Endothelial cell (in vitro differentiated cells): ENCODE measurements around the gene FREM1. TPM values are rescaled to one million over a fixed set of nuclear protein-coding genes. Genes with fewer than 3 reads are reported as not detected.
A peak's percentile ranks its signal among the peaks of the same experiment; 100 is the strongest.

Experiments used
- DNase-seq: peaks from one replicate; pipeline ENCODE4 v3.0.0; 2021; ENCODE audit warnings: low spot score
- H3K27ac Mint-ChIP-seq: one replicate; pipeline ENCODE4 v1.8.0; 2021; ENCODE audit warnings: mixed read lengths, inconsistent platforms; ENCODE audit not compliant: unreplicated experiment
- H3K27me3 Mint-ChIP-seq: one replicate; pipeline ENCODE4 v1.8.0; 2021; ENCODE audit warnings: mild to moderate bottlenecking, moderate library complexity, mixed read lengths, inconsistent platforms; ENCODE audit not compliant: unreplicated experiment
- H3K36me3 Mint-ChIP-seq: one replicate; pipeline ENCODE4 v1.8.0; 2021; ENCODE audit warnings: mild to moderate bottlenecking, low read depth, mixed read lengths, inconsistent platforms; ENCODE audit not compliant: unreplicated experiment
- H3K4me1 Mint-ChIP-seq: one replicate; pipeline ENCODE4 v1.8.0; 2021; ENCODE audit warnings: mild to moderate bottlenecking, mixed read lengths, inconsistent platforms; ENCODE audit not compliant: unreplicated experiment
- H3K4me3 Mint-ChIP-seq: one replicate; pipeline ENCODE4 v1.8.0; 2021; ENCODE audit warnings: mild to moderate bottlenecking, mixed read lengths, inconsistent platforms; ENCODE audit not compliant: unreplicated experiment
- H3K9me3 Mint-ChIP-seq: one replicate; pipeline ENCODE4 v1.8.0; 2021; ENCODE audit warnings: mixed read lengths, inconsistent platforms; ENCODE audit not compliant: unreplicated experiment
- total RNA-seq: library from RNA; stranded (reverse); fragmentation: NEBNext Ultra II Directional; extraction: Animal tissue kit (Norgen Biotek cat#: 25700); gene quantifications from one replicate; pipeline ENCODE4 v1.2.1, GENCODE V29; 2021; ENCODE audit not compliant: unreplicated experiment
- TF ChIP-seq, protein P1 (sequence below): fragments of 200-600 bp; sonication (generic); IDR thresholded peaks from one replicate; pipeline ENCODE4 v1.5.0; 2021; ENCODE audit warnings: antibody characterized with exemption; ENCODE audit not compliant: unreplicated experiment

The FREM1 gene
- total RNA-seq, 1 donor from 2014 or later = 2.9 TPM

- TF ChIP-seq, protein P1, sequence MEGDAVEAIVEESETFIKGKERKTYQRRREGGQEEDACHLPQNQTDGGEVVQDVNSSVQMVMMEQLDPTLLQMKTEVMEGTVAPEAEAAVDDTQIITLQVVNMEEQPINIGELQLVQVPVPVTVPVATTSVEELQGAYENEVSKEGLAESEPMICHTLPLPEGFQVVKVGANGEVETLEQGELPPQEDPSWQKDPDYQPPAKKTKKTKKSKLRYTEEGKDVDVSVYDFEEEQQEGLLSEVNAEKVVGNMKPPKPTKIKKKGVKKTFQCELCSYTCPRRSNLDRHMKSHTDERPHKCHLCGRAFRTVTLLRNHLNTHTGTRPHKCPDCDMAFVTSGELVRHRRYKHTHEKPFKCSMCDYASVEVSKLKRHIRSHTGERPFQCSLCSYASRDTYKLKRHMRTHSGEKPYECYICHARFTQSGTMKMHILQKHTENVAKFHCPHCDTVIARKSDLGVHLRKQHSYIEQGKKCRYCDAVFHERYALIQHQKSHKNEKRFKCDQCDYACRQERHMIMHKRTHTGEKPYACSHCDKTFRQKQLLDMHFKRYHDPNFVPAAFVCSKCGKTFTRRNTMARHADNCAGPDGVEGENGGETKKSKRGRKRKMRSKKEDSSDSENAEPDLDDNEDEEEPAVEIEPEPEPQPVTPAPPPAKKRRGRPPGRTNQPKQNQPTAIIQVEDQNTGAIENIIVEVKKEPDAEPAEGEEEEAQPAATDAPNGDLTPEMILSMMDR = no peak
- H3K27ac Mint-ChIP-seq = no peak overlapping the region
- no peaks in the 10 kb centered on the region for H3K9me3 Mint-ChIP-seq
- peaks cover 6% of the 10 kb centered on the region for H3K4me1 Mint-ChIP-seq
- H3K36me3 Mint-ChIP-seq = no peaks in the 10 kb centered on the region
- no peaks in the 10 kb centered on the region for H3K27me3 Mint-ChIP-seq
- no peak overlapping the region for H3K4me3 Mint-ChIP-seq
- DNase-seq = no peak
These were observed 60.4 kb downstream of the FREM1 start for GRCh38 chr9:14849851-14850250.

- Mint-ChIP-seq H3K9me3 (no peaks in the 10 kb centered on the region), H3K27me3 (peaks cover 2% of the 10 kb centered on the region), H3K36me3 (no peaks in the 10 kb centered on the region), H3K4me1 (peaks cover 6% of the 10 kb centered on the region), H3K4me3 (no peak overlapping the region), H3K27ac (no peak overlapping the region)
- no peak for DNase-seq
- TF ChIP-seq, protein P1 = no peak
These were observed 60.9 kb downstream of the FREM1 start for GRCh38 chr9:14849296-14849695.

DNA sequence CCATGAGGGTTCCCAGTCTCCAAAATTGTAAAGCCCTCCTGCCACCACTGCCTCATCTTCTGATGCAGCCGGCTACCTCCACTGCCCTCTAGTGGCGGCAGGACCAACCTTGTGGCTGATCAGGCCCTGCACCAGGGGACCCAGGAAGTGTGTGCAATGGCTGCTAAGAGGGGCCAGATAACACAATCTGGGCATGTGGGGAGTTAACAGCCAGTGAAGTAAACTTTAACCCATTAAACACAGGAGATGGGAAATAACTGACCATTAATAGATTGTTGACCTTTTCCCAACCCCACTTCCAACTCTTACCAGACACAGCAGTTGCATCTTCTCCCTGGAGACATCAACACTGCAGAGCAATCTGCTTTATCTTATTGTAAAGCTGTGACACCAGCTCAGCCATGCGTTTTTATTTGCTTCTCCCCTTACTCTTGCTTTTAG, 63.3 kb downstream of the FREM1 start:
- TF ChIP-seq, protein P1 = peak; percentile 71
- H3K36me3 Mint-ChIP-seq = no peaks in the 10 kb centered on the region
- H3K9me3 Mint-ChIP-seq = no peaks in the 10 kb centered on the region
- H3K27me3 Mint-ChIP-seq = peaks cover 2% of the 10 kb centered on the region
- H3K27ac Mint-ChIP-seq = no peak overlapping the region
- H3K4me3 Mint-ChIP-seq = no peak overlapping the region
- peak; percentile 61 for DNase-seq
- peaks cover 6% of the 10 kb centered on the region for H3K4me1 Mint-ChIP-seq

DNA sequence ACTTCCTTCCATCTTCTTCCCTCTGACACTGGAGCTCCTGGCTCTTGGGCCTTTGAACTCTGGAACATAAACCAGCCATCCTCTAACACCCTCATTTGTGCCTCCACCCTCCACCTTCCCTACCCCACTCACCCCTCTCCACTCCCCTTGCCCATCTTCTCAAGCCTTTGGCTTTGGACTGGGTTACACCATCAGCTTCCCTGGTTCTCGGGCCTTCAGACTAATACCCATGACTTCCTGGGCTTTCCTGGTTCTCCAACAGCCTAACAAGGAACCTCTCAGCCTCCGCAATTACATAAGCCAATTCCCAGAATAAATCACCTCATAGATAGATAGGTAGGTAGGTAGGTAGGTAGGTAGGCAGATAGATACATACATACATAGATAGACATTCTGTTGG, 67.1 kb downstream of the FREM1 start:
- Mint-ChIP-seq H3K4me1 (no peaks in the 10 kb centered on the region), H3K36me3 (no peaks in the 10 kb centered on the region), H3K9me3 (no peaks in the 10 kb centered on the region), H3K27me3 (peaks cover 2% of the 10 kb centered on the region), H3K27ac (no peak overlapping the region), H3K4me3 (no peak overlapping the region)
- DNase-seq = no peak
- TF ChIP-seq, protein P1 = no peak

DNA sequence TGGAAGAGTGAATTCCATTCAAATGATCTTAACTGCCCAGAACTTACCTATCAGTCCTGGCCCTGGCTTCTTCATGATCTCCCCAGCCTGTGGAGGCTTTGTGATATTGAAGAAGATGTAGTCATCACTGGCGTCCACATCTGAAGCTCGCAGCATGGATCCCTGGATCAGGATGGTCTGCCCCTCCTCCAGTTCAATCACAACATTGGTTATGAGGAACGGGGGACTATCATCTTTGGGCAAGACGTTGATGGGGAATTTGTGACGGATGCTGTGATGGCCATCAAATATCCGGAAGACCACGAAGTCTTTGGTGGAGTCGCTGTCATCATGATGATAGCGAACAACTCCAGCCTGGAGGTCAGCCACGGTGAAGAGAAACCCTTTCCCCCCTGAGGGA, 68.0 kb downstream of the FREM1 start:
- H3K9me3 Mint-ChIP-seq = no peaks in the 10 kb centered on the region
- H3K4me3 Mint-ChIP-seq = no peak overlapping the region
- peaks cover 2% of the 10 kb centered on the region for H3K27me3 Mint-ChIP-seq
- TF ChIP-seq, protein P1 = no peak
- H3K36me3 Mint-ChIP-seq = no peaks in the 10 kb centered on the region
- no peak overlapping the region for H3K27ac Mint-ChIP-seq
- H3K4me1 Mint-ChIP-seq = no peaks in the 10 kb centered on the region
- no peak for DNase-seq
